PFSK-1 (cell line): ENCODE measurements around the gene FAM171A2.

ENCODE experiments used
- FOXP2 ChIP-seq: optimal IDR thresholded peaks from 2 replicates; pipeline ENCODE3; 2011; ENCODE audit warnings: borderline replicate concordance, control low read depth, inconsistent platforms; ENCODE audit not compliant: insufficient read depth; ENCODE audit errors: extremely low read length, extremely low read depth
- POLR2AphosphoS5 ChIP-seq: IDR thresholded peaks from 2 replicates; pipeline ENCODE4 v1.6.1; 2012; ENCODE audit warnings: low read depth, mild to moderate bottlenecking, control low read depth, low read length, moderate library complexity
- REST ChIP-seq, 2 experiments: IDR thresholded peaks; 2 replicates each; pipeline versions ENCODE4 v1.6.1 to v1.8.0; 2011 to 2012; ENCODE audit warnings: low read depth in 2 of 2, low read length in 2 of 2, control low read depth in 1 of 2, inconsistent platforms in 1 of 2, mild to moderate bottlenecking in 1 of 2, moderate library complexity in 1 of 2; ENCODE audit not compliant: insufficient read depth in 1 of 2
- SIN3A ChIP-seq: IDR thresholded peaks from 2 replicates; pipeline ENCODE4 v1.6.1; 2012; ENCODE audit warnings: mild to moderate bottlenecking, low read length, moderate library complexity, borderline replicate concordance; ENCODE audit not compliant: insufficient read depth
- TAF1 ChIP-seq: IDR thresholded peaks from 2 replicates; pipeline ENCODE4 v1.6.1; 2012; ENCODE audit warnings: low read length, control low read depth, borderline replicate concordance; ENCODE audit not compliant: insufficient read depth

Gene FAM171A2

GRCh38 chr17:44385287-44386181 lies 21.9 kb upstream of the FAM171A2 start:
- TF ChIP-seq SIN3A (no peak), POLR2AphosphoS5 (no peak), FOXP2 (no peak), TAF1 (no peak), REST (IDR thresholded peaks at IDR 0.05; ENCODE audit: insufficient read depth in 1 of 2, low read depth in 2 of 2, low read length in 2 of 2) (no peak)

- TF ChIP-seq FOXP2 (no peak), TAF1 (no peak), SIN3A (no peak), POLR2AphosphoS5 (no peak), REST (IDR thresholded peaks at IDR 0.05; ENCODE audit: insufficient read depth in 1 of 2, low read depth in 2 of 2, low read length in 2 of 2) (no peak)
Measured at GRCh38 chr17:44384823-44385286, 21.2 kb upstream of the FAM171A2 start.

DNA sequence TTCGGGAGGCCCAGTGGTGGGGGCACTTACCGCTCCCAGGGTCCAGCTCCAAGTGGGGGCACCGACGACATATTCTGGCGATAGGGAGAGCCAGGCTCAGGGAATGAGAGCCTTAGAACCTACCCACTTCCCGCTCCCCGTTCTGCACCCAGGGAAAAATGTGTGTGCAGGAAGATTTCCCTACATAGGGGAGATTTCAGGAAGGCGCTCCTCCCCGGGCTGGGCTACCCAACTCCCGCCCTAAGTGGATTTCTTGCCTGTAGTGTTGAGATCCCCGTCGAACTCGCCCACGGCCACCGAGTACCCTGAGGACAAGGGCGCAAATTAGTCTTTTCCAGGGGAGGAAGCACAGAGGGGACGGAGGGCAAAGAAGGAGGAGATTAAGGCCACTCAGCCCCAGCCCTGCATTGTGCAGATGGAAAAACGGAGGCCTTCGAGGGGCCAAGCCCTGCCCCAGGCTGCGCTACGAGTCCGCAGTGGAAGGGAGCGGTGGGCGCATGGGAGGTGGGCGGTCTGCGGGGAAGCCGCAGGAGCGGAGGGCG lies 20.7 kb upstream of the FAM171A2 start:
- no peak for TF ChIP-seq POLR2AphosphoS5
- TF ChIP-seq FOXP2, result no peak
- TF ChIP-seq SIN3A, result no peak

DNA sequence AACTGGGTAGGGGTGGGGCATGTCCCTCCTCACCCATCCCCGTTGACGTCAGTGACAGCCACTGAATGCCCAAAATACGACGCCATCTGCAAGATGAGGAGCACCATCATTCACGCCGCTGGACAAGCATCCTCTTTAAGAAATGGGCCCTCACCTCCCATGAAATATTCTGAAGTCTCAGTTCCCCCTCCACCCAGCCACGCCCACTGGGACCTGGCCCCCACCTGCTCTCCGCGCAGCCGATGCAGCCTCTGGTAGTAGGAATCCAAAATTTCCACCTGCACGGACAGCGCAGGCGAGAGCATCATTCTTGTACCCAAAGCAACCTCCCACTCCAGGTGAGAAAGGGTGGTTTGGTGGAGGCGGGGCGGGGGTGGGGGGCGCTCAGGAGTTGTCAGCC lies 20.2 kb upstream of the FAM171A2 start:
- no peak for TF ChIP-seq FOXP2
- no peak for TF ChIP-seq SIN3A
- no peak for TF ChIP-seq TAF1
- no peak for TF ChIP-seq POLR2AphosphoS5
- TF ChIP-seq REST (IDR thresholded peaks at IDR 0.05; ENCODE audit: insufficient read depth in 1 of 2, low read depth in 2 of 2, low read length in 2 of 2), result no peak

DNA sequence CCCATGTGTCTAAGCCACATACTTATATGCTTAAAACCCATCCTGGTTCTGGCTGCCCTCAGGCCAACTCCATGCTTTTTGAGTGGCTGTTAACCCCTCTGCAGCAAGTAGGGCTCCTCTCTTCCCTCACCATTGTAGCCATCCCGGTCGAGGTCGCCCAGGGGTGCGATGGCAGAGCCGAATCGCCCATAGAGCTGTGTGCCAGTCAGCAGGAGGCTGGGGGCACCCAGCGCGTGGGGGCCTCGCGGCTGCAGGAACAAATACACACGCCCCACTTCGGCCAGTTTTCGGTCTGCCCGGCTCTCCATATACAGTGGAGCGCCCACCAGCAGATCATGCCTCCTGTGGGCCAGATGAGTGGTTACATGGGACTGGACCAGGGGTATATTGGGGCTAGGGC lies 19.7 kb upstream of the FAM171A2 start:
- TF ChIP-seq REST (IDR thresholded peaks at IDR 0.05; ENCODE audit: insufficient read depth in 1 of 2, low read depth in 2 of 2, low read length in 2 of 2), result no peak
- TF ChIP-seq TAF1, result no peak
- TF ChIP-seq POLR2AphosphoS5, result no peak
- no peak for TF ChIP-seq SIN3A
- TF ChIP-seq FOXP2, result no peak
